ENCODE measurements around the gene MPP3.

The MPP3 gene, protein sequence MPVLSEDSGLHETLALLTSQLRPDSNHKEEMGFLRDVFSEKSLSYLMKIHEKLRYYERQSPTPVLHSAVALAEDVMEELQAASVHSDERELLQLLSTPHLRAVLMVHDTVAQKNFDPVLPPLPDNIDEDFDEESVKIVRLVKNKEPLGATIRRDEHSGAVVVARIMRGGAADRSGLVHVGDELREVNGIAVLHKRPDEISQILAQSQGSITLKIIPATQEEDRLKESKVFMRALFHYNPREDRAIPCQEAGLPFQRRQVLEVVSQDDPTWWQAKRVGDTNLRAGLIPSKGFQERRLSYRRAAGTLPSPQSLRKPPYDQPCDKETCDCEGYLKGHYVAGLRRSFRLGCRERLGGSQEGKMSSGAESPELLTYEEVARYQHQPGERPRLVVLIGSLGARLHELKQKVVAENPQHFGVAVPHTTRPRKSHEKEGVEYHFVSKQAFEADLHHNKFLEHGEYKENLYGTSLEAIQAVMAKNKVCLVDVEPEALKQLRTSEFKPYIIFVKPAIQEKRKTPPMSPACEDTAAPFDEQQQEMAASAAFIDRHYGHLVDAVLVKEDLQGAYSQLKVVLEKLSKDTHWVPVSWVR

GRCh38 chr17:43832976-43833829 is at the start of gene MPP3:
TSS of gene MPP3 (minus strand) at chr17:43833146. CDS start at chr17:43831906, 1,240 bp downstream.
- H3K4me3 ChIP-seq (ENCODE audit: low read depth, low read length) = no peak within 1 kb of the TSS
- TF ChIP-seq, protein P1, sequence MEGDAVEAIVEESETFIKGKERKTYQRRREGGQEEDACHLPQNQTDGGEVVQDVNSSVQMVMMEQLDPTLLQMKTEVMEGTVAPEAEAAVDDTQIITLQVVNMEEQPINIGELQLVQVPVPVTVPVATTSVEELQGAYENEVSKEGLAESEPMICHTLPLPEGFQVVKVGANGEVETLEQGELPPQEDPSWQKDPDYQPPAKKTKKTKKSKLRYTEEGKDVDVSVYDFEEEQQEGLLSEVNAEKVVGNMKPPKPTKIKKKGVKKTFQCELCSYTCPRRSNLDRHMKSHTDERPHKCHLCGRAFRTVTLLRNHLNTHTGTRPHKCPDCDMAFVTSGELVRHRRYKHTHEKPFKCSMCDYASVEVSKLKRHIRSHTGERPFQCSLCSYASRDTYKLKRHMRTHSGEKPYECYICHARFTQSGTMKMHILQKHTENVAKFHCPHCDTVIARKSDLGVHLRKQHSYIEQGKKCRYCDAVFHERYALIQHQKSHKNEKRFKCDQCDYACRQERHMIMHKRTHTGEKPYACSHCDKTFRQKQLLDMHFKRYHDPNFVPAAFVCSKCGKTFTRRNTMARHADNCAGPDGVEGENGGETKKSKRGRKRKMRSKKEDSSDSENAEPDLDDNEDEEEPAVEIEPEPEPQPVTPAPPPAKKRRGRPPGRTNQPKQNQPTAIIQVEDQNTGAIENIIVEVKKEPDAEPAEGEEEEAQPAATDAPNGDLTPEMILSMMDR (IDR thresholded peaks at IDR 0.05; ENCODE audit: insufficient read depth, low read depth, low read length, missing control alignments) = no peak
- DNase-seq (ENCODE audit: low read depth) = no peak

DNA sequence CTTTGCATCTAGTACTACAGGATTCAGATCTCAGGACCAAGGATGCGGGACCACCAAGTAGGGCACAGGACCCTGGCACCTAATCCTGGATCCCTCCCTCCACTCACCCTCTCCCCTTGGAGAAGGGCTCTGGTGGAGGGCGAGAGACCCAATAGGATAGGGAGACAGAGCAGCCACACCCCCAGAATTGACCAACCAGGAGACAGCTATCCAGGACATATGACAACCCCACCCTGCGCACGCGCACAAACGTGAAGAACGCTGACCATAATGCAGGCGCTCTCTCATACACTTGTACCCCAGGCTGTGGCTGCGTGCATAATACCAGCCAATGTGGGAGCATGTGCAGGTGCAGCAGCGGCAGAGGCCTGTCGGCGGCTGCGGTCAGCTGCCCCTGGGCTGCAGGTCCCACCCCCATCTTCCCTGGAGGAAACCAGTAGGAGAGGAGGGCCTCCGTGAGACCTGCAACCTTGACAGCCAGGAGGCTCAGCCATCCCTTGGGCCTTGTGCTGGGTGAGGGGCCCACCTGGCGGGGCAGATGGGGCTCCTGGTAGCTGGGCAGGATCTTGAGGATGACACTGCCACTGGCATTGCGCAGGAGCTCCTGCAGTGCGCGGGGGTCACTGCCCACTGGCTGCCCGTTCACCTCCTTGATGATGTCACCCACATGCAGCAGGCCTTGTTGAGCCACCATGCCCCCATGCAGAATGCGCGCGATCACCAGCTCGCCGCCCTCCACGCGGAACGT is 49.0 kb upstream of the MPP3 start:
- no peak overlapping the region for H3K4me3 ChIP-seq (ENCODE audit: low read depth, low read length)
- TF ChIP-seq, protein P1 (IDR thresholded peaks at IDR 0.05; ENCODE audit: insufficient read depth, low read depth, low read length, missing control alignments) = no peak
- DNase-seq (ENCODE audit: low read depth) = no peak

DNA sequence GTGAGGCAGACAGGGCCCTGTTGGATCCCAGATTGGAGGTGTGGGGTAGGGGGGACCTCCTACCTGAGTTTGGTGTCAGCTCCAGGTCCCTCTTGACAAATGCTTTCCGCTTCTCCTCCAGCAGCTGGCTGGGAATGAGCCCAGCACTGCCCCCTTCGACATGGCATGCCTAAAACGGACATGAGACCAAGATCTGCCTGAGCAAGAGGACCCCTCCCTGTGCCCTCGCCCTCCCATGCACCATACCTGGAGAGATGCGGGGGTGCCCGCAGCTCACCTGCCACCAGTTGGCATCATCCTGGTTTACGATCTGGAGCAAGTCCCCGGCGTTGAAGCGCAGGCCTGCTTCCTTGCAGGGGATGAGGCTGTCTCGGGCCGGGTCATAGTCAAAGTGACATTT is 48.2 kb upstream of the MPP3 start:
- TF ChIP-seq, protein P1 (IDR thresholded peaks at IDR 0.05; ENCODE audit: insufficient read depth, low read depth, low read length, missing control alignments) = no peak
- H3K4me3 ChIP-seq (ENCODE audit: low read depth, low read length) = no peak overlapping the region
- no peak for DNase-seq (ENCODE audit: low read depth)

DNA sequence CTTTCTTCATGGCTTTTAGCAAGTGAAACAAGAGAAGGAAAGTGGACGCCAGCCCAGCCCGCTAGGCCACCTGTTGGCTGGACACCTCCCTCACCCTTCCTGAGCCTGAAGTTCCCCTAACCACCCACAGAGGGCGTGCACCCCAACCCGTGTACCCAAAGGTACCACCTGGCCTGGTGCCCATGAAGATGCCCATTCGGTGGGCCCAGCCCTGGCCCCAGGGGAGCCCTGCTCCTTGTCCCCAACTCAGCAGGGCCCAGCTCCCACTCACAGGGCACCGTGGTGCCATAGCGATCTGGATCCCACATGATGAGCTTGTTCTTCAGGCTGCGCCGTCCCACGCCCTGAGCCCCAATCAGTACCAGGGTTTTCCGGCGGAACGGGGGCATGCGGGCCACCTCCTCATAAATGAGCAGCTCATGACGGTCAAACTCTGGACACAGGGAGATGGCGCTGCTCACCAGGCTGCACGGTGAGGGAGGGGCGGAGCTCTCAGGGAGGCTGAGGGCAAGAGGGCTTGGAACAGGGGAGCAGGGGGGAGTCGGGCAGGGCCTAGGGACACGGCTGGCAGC is 47.6 kb upstream of the MPP3 start:
- TF ChIP-seq, protein P1 (IDR thresholded peaks at IDR 0.05; ENCODE audit: insufficient read depth, low read depth, low read length, missing control alignments) = peak; percentile 79
- DNase-seq (ENCODE audit: low read depth) = peak; percentile 42
- no peak overlapping the region for H3K4me3 ChIP-seq (ENCODE audit: low read depth, low read length)

DNA sequence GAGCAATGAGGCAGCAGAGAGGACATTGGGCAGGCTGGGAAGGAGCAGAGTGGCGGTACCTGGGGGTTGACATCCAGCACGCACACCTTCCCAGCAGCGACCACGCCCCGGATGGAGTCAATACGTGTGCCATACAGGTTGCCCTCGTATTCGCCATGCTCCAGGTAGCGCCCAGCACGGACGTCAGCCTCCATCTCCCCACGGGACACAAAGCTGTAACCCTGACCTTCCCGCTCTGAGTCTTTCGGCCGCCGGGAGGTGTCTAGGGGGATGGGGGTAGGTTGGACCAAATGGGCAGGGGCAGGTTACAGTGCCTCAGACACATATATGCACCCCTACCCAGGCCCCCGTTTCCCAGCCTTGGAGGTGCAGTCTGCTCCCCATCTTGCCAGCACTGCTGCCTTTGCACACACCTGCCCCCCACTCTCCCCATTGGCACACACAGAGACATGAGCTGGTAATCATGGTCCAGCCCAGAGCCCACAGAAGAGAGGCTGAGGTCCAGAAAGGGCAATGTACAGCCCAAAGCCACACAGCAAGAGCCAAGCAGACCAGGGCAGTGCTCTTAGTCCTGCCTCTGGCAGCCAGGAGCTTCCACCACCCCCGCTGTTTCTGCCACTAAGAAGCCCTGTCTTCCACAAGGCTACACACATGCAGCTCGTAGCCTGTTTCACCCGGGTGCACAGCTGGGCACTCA is 46.9 kb upstream of the MPP3 start:
- TF ChIP-seq, protein P1 (IDR thresholded peaks at IDR 0.05; ENCODE audit: insufficient read depth, low read depth, low read length, missing control alignments) = no peak
- no peak overlapping the region for H3K4me3 ChIP-seq (ENCODE audit: low read depth, low read length)
- DNase-seq (ENCODE audit: low read depth) = no peak

Data from GM12865 (cell line).